ENCODE results near the gene CTTNBP2.

GRCh38 chr7:117724898-117725297 is 148.3 kb downstream of the CTTNBP2 start:
- TF ChIP-seq CTCF (IDR thresholded peaks at IDR 0.05): no peak
- TF ChIP-seq CHD2 (IDR thresholded peaks at IDR 0.05; ENCODE audit: low read length, partially characterized antibody): no peak
- TF ChIP-seq USF2 (IDR thresholded peaks at IDR 0.05; ENCODE audit: borderline replicate concordance, low read depth, low read length): no peak
- no peak for TF ChIP-seq MAX (IDR thresholded peaks at IDR 0.05; ENCODE audit: low read depth)
